GM18873 (cell line): ENCODE measurements around the gene EIPR1.

Experiments used
- ATAC-seq: cut with Tn5 transposase; IDR thresholded peaks from one replicate; pipeline ENCODE4 v1.9.1; 2021; ENCODE audit warnings: mild to moderate bottlenecking, moderate library complexity, moderate number of reproducible peaks; ENCODE audit not compliant: unreplicated experiment, low FRiP score

Gene EIPR1

GRCh38 chr2:3168230-3168891 is 209.3 kb downstream of the EIPR1 start:
- no peak for ATAC-seq

DNA sequence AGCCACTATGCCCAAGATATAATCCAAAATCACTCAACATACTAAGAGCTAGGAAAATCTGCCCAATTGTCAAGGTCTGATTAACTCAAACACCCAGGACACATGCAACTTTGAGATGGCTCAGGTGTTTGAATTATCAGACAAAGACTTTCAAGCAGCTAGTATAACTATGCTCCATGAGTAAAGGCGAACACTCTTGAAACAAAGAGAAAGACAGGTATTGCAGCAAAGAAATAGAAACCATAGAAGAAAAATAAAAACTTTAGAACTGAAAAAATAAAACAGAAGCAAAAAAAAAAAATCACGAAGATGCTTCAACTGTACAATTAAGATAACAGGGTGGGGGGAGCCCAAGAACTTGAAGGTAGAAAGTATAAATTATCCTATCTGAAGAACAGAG is 214.2 kb downstream of the EIPR1 start:
- ATAC-seq: no peak

DNA sequence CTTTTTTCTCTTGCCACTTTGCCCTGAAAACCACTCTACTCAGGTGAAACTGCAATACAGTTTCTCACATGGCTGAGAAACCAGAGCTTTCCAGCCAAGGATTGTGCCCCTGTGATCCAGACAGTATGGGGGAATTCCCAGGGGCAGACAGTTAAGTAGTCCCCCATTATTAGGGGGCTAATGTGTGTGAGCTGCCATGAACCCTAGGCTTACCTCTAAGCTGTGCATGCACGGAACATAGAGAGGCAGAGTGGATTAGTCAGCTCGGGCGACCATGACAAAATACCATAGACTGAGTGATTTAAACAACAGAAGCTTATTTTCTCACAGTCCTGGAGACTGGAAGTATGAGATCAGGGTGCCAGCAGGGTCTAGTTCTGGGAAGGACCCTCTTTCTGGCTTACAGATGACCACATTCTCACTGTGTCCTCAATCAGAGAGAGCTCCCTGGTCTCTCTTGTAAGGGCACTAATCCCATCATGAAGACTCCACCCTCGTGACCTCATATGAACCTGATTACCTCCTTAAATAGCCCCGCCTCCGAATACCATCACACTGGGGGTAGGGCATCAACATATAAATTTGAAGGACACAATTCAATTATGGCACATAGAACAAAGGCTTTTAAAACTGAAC is 215.1 kb downstream of the EIPR1 start:
- no peak for ATAC-seq

DNA sequence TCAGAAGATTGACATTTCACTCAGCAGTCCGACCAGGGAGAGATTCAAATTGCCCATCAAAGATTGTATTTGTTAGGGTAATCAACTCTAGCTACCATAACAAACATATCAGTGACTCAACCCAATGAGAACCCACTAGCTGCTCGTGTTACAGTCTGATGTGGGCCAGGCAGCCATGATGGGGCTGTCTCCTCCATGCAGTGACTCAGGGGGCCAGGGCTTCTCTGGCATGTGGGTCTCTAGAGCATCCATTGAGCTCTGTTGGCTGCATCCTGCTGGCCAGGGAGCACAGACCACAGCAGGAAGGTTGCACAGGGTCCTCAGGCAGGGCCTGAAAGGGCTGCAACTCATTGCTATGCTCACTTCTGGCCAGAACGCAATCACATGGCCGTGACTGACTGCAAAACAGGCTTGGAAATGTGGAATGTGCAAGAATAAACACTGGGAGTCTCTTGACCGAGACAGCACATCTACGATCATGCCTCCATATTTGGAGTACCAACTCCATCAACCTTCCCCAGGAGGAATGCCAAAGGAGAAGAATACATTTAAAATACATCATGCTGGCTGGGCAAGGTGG is 216.8 kb downstream of the EIPR1 start:
- ATAC-seq: no peak

DNA sequence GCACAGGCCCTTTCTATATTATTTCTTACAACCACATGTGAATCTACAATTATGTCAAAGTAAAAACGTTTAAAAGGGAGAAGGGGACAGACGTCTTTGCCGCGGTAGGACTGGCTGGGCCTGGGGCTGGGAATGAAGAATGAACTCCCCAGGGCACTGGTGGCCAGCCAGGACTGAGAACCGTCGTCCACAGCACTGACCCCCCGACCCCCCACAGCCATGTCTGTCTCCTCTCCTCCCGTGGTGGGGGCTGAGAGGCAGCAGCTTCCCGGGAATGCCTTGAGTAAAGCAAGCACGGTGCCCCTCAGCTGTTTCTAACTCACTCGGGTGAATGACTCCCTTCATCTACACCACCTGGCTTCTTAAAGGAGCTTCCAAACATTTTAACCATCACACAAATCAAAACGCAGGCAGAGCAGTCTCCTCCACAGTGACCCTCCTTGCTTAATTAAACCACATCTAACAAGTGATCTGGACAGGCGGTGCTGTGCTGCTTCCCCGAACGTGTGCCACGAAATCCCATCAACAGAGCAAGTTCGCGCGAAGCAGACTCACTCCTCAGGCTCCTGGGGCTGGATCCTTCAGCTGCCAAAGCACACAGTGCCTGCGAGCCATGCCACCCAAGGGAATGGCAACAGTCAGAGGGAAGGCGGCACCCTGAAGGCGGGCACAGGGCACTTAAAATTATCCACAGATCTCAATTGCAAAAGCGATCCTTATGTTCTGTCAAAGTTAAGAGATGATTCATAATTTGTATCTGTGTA is 217.7 kb downstream of the EIPR1 start:
- no peak for ATAC-seq

- ATAC-seq: no peak
Observed at GRCh38 chr2:3154700-3155099, 222.9 kb downstream of the EIPR1 start.

- no peak for ATAC-seq
Observed at GRCh38 chr2:3154146-3154545, 223.5 kb downstream of the EIPR1 start.

DNA sequence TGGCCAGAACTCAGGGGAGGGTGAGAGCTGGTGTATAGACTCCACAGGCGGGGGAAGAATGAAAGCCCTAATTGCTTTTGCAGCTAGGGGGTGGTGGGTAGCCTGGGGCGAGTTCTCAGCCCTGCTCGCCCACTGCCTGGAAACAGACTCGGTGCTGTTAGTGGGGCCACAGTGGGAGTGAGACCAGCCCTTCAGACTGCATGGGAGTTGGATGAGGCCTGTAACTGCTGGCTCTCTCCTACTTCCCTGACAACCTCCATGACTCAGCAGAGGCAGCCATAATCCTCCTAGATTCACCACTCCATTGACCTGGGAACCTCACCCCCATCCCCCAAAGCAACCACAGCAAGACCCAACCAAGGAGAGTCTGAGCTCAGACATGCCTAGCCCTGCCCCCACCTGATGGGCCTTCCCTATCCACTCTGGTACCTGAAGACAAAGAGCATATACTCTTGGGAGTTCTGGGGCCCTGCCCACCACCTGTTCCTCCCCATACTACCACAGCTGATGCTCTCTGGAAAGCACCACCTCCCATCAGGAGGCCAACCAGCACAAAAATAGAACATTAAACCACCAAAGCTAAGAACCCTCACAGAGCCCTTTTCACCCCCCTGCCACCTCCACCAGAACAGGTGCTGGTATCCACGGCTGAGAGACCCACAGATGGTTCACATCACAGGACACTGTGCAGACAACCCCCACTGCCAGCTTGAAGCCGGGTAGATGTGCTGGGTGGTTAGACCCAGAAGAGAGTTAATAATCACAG is 226.3 kb downstream of the EIPR1 start:
- ATAC-seq: peak; percentile 63

DNA sequence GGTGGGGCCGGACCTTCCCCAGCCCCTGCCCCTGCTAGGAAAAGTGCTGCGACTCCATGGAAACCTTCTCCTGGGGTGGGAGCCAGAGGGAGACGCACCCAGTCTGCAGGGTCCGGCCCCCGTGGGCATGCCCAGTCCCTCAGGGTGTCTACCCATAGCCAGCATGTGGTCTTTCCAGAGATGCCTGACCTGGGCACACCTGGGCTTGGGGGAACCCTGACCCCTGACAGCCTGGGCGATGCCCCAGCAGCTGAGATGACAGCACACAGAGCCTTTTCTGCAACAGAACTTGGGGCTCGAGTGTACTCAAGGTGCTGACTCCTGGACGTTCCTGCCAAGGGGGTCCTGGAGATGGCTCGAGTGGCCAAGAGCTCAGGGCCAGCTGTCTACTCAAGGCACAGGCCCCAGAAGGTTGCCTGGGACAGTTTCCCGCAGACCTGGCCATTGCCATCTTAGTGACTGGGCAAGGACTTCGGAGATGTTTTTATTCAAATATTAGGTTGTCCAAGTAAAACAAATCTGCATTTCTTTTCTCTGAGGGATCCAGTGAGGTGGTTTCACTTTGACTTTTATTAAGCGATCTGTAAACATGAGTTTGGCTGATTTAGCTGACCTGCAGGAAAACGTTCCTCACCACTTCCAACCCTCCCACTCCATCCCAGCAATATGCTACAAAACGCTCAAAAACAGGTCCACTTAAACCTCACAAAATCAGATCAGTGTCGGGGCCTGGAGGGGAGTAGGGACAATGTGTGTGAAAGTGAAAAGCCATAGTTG is 228.0 kb downstream of the EIPR1 start:
- ATAC-seq: no peak

GRCh38 chr2:3148716-3149115 is 228.9 kb downstream of the EIPR1 start:
- ATAC-seq: no peak

DNA sequence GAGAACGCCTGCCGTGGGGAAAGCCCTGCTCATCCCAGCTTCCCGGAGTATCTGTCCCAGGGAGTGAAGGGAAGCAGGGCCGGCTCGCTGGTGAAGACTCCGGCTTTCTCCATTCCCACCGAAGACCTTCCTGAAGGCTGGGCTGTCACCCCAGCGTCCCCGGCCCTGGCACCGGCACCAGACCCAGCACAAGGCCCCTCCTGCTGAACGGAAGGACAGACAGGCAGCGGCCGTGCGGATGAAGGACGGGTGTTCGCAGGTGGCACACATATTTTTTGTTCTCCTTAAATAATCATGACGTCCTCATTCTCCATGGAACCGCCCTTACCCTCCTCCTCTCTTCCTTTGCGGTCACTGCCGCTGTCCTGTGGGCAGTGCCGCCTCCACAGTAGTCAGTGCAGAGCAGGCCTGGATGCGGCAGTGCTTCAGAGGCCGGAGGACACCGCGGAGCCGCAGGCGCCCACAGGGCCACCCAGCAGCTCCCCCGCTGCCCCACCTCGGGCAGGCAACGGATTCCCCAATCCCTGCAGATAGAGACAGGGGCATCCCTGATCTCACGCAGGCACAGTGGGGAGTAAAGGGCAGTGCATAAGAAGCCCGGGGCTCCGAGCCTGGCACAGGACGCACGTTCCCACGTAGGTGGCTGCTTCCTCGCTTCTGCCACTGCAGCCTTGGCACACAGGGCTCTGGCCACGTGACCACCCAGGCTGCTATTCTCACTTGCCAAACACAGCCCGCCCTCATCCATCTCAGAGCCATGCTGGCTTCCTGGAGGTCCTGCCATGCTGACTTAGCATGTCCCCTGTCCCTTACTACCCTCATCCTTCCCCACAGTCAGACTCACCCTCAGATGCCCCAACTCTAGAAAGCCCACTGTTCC is 229.7 kb downstream of the EIPR1 start:
- no peak for ATAC-seq

DNA sequence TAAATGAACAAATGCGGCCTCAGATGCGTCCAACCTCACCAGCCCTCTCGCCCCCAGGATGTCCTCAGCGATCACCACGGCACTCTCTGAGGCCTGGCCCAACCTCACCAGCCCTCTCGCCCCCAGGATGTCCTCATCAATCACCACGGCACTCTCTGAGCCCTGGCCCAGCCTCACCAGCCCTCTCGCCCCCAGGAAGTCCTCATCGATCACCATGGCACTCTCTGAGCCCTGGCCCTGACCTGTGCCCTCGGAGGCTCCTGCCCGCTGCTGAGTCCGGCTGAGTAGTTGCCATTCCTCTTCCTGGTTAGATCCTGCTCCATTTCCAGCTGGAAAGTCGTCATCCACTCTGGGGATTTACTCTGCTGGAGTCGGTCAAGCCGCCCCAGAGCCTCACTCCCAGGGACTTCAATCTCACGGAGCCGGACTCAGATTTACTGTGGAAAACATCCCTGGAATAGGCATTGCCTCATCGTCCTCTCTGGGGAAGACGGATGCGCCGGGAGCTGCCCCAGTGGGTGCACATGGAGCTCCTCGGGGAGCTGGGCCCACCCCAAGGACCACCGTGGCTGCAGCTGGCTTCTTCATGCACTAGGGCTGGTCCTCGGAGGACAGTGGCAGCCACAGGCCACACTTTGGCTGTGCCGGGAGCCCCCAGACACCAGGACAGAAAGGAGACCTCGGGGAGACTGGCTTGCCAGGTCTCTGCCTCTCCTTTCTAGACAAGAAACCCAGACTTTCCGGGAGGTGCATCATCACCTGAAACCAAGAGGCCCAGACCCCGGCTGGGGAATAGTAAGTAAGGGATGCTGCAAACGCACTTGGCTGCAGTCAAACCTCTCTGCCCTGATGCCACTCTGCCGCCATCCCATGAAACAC is 230.6 kb downstream of the EIPR1 start:
- no peak for ATAC-seq

DNA sequence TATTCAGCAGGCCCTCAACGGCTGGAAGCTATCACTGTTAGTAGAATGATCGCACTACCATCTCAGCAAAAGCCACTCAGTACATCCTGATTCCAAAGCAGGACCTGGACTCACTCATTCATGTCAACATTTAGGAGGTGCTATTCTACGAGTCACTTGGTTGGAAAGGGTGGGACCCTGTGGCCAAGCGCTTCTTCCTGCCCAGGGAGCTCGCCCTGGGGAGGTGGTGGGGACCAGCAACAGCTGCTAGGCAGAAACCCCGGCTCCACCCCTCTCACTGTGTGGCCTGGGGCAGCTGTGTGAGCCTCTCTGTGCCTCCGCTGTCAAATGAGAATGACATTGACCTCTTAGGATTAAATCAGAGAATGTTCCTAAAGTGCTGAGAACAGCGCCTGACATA is 231.4 kb downstream of the EIPR1 start:
- no peak for ATAC-seq

GRCh38 chr2:3145471-3146021 is 232.1 kb downstream of the EIPR1 start:
- no peak for ATAC-seq

DNA sequence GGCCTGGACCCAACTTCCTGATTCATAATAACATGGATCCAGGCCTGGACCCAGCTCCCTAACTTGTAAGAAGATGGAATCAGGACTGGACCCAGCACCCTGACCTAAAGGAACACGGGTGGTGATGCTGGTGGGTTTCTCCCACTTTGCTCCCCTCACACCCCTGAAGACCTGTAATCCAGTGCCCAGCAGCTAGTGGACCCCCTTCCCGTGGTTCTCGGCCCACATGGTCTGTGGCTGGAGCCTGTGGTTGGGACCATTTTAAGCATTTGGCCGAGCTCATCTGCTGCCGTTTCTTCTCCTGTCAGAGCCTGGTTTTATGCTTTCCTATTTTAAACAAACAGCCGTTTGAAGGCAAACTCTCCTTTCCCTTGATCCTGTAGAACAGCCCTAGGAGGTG is 232.8 kb downstream of the EIPR1 start:
- no peak for ATAC-seq

DNA sequence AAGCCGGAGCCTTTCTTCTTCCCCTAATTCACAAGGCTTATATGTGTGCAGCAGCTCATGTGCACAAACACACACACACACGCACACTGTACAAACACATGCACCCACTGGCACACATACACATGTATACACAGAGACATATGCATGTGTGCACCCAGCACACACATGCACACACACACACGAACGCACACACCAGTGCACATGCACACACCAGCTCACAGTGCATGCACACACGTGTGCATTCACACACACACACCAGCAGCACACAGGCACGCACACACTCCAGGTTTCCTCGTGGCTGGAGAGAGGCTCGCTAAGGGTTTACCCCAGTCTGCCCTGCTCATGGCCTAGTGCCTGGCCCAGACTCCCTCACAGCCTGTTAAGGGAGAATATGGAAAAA is 234.0 kb downstream of the EIPR1 start:
- ATAC-seq: no peak

DNA sequence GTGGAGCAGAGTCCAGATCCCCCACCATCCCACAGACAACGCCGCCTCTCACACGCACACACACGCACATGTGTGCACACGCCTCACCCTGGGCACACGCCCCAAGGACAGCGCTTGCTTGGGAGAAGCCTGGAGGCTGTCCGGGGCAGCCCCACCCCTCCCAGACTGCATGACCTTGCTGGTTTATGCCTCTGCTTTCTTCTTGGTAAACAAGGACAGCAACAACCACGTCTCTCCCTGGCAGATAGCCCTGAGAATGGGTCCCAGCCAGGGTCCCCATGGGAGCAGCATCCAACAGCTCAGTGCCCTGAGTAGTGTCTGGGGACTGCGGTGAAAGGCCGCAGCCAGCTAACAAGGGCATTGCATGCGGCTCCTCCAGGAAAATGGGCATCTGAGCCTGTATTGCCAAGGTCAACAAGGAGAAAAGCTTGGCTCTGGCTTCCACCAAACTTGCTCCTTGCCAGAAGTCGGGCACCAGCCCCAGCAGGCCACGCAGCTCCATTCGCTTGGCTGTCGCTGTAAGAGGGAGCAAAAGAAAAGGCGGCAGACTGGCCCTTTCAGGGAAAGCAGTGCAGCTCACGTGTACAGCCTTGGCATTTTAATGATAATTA is 234.6 kb downstream of the EIPR1 start:
- no peak for ATAC-seq
